Measurements from ENCODE around the gene SPATA7.
"Not testable (repeated sequence)": the region's sequence is repeated elsewhere in the genome, so short reads cannot be mapped to it uniquely, and the experiment has no call there.

The SPATA7 gene, protein sequence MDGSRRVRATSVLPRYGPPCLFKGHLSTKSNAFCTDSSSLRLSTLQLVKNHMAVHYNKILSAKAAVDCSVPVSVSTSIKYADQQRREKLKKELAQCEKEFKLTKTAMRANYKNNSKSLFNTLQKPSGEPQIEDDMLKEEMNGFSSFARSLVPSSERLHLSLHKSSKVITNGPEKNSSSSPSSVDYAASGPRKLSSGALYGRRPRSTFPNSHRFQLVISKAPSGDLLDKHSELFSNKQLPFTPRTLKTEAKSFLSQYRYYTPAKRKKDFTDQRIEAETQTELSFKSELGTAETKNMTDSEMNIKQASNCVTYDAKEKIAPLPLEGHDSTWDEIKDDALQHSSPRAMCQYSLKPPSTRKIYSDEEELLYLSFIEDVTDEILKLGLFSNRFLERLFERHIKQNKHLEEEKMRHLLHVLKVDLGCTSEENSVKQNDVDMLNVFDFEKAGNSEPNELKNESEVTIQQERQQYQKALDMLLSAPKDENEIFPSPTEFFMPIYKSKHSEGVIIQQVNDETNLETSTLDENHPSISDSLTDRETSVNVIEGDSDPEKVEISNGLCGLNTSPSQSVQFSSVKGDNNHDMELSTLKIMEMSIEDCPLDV

DNA sequence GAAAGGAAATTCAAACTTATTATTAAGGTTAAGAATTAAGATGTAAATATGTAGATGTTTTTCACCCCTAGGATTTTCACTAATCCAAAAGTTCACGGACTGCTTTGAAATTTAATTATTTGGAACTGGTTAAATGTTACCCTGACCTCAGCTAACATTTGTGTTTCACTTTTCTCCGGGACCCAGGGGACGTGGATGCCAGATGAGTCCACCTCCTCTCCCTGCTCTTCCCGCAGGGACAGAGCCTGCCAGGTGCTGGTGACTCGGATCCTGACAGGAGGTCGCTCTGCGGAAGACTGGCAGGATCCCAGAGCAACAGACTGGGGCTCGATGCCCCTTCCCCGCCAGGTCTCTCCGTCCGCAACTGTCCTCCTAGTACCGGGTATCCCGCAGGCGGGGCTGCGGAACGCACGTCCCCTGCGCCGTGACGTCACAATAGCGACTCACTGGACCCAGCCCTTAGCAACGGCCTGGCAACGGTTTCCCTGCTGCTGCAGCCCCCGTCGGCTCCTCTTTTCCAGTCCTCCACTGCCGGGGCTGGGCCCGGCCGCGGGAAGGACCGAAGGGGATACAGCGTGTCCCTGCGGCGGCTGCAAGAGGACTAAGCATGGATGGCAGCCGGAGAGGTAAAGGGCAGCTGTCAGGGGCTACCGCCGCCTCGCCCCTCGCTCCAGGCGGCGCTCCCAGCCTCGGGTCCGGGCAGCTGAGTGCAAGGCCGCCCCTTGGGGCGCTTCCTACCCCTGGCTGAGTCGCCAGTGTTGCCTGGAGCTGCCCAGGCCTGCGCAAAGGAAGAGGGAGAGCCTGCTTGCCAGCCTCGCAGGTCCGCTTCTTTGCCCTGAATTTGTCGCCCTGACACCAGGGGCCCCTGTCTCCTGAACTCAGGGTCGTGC, at the start of gene SPATA7:
Gene SPATA7, plus strand, starts transcription at position 446 of the 890 bp plus-strand sequence. Its CDS starts 162 bp downstream, at position 608.
- DNase-seq, result peak; percentile 87

DNA sequence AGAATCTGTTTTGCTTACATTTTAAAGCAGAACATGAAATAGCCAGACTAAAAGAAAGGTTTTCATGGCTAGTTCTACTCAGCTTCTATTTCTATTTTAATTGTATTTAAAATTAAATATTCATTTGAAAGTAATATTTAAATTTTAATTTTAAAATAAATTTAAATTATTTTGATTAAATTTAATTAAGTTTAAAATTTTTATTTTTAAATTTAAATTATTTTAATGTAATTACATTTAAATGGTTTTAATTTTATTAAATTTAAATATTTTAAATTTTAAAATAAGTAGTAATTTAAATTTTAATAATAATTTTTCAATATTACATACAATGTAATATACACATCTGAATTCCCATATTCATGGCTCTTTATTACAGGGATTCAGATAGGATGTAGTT, 45.1 kb upstream of the SPATA7 start:
- no peak for DNase-seq

DNA sequence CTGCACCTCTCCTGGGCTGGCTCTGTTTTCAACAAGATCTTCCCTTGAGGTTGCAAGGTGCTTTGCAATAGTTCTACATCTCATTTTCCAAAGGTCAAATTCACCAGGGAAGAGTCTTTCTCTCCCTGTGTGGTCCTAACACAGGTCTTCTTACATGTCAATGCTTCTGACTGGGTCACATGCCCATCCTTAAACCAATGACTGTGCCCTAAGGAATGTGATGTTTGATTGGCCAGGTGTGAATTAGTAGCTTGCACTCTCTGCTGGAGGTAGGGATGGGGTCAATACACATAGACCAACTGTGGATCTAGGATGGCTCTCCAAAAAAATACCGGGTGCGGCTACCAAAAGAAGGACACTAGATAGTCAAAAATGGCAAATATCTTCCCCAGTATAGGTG, 42.5 kb upstream of the SPATA7 start:
- DNase-seq, result no peak

DNA sequence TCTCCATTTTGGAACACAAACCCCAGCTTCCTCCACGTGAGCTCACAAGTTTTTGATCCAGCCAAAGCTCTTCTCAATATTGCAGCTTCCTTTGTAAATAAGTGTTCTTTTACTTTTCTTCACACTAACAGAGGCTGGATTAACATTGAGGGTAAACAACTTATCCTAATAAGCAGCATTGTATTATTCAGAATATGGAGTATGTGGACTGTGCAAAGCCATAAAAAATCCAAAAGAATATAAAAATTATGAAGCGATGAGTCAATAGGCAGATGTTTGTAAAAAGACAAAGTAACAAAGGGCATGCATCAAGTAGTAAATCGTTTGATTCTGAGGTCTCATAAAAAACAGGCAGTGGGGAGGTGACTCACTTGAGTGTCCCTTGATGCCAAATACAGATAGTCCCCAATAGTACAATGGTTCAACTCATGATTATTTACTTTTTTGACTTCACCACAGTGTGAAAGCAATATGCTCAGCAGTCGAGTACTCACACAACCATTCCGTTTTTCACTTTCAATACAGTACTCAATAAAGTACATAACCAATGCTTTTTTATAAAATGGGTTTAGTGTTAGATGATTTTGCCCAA, 39.3 kb upstream of the SPATA7 start:
- no peak for DNase-seq

DNA sequence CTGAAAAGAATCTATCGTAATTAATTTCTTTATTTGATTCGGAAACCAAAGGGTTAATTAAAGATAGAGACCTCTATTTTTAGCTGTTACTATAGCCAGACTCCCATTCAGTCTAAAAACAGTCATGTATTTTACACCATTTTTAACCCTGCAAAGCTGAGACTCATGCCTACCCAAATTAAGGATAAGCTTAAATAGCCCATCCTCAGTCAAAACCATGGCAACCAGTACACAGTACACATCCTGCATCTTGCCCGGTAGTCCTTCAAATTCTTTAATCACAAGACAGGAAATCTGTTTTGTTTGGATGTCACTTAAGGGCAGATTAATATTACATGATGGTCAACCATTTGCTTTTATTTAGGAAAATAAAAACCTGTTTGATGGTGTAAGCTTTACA, 36.9 kb upstream of the SPATA7 start:
- DNase-seq, result no peak

DNA sequence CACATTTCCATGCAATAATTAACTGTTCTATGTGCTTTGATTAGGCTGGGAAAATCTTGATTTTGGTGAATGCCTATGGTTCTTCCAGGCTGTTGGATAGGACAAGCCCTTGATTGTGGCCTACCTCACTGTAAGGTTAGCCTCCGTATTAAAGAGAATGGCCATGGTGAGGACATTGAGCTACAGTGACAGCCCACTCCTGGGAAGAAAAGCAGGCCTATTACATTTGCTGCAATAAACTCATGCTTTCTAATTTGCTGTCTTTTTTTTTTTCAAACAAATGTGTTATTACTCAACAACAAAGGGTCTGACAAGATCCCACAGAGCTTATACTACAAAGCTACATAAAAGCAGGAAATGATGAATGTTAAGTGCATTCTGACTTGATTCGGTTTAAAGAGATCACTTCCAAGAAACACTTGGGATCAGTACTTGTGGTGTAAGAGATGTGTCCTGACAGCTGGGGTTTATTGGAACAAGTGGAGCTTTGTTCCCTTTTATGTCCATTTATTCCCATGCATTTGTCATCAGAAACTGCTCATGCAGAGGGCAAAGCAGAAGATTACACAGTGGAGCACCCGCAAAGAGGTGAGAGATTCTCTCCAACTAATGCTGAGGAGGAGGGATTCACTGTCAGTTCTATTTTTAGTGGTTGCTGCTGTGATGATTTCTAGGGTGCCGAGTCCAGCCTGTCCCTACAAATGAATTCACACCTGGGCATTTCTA, 33.3 kb upstream of the SPATA7 start:
- no peak for DNase-seq

DNA sequence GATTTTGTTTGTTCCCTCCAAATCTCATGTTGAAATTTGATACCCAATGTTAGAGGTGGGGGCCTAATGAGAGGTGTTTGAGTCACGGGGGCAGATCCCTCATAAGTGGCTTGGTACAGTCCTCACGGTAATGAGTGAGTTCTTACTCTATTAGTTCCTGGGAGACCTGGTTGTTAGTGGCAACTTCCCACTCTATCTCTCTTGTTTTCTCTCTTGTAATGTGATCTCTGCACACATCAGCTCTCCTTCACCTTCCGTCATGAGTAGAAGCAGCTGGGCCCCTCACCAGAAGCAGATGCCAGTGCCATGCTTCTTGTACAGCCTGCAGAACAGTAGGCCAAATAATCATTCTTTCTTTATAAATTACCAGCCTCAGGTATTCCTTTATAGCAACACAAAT, 32.8 kb upstream of the SPATA7 start:
- no peak for DNase-seq

DNA sequence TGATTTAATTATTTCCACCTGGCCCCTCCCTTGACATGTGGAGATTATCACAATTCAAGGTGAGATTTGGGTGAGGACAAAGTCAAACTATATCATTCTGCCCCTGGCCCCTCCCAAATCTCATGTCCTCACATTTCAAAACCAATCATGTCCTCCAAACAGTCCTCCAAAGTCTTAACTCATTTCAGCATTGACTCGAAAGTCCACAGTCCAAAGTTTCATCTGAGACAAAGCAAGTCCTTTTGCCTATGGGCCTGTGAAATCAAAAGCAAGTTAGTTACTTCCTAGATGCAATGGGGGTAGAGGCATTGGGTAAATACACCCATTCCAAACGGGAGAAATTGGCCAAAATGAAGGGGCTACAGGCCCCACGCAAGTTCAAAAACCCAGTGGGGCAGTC, 31.1 kb upstream of the SPATA7 start:
- no peak for DNase-seq

DNA sequence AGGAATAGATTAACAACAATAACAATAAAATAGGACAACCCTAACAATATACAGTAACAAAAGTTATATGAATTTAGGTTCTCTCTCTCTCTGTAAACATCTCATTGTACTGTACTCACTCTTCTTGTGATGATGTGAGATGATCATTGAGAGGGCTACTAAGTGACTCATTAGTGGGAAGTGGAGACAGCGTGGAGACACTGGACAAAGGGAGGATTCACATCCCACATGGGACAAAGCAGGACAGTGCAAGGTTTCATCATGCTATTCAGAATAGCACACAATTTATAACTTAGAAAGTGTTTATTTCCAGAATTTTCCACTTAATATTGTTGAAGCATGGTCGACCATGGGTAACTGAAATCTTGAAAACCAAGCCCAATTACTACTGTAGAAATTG, 26.0 kb upstream of the SPATA7 start:
- no peak for DNase-seq

DNA sequence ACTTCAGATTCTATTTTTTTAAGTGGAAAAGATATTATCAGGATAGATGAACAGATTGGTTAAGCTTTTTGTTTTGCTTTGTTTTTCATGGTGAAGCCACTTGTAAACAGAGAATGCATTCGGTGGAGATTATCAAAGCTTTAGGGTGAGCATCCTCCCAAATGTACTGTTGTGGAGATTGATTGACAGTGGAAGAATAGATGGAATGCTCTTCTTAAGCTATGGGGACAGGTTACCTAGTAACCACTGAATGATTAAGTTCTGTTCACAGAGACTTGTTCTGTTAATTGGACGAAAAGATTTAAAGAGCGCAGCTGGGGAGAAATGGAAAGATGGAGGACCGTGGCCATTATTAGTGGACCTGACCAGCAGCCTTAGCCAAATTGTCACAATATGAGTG, 21.8 kb upstream of the SPATA7 start:
- no peak for DNase-seq

DNA sequence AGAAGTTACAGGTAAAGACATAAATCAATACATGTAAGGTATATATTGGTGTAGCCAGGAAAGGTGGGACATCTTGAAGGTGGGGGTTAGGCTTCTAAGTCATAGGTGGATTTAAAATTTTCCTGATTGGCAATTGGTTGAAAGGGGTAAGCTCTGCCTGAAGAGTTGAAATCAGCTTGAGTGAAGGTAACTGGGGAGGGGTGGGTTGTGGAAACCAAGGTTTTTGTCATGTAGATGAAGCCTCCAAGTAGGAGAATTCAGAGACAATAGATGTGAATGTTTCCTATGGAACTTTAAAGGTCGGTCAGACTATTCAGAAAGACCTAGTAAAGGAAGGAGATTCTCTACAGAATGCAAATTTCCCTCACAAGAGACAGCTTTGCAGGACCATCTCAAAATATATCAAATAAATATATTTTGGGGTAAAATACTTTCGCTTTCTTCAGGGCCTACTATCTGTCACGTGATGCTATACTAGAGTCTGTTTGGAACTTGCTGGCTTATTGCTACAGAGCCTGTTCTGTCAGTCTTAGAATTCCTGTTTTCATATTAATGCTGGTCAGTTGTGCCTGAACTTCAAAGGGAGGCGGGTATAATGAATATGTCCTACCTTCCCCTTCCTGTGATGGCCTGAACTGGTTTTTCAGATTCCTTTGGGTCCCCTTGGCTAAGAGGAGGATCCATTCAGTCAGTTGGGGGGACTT, 20.6 kb upstream of the SPATA7 start:
- DNase-seq, result no peak

DNA sequence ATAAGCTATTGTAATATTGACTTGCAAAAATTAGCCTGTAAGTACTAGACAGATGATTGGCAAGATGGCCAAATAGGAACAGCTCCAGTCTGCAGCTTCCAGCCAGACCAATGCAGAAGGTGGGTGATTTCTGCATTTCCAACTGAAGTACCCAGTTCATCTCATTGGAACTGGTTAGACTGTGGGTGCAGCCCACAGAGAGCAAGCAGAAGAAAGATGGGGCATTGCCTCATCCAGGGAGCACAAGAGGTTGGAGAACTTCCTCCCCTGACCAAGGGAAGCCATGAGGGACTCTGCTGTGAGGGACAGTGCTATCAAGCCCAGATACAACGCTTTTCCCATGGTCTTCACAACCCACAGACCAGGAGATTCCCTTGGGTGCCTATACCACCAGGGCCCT, 16.0 kb upstream of the SPATA7 start:
- no peak for DNase-seq

DNA sequence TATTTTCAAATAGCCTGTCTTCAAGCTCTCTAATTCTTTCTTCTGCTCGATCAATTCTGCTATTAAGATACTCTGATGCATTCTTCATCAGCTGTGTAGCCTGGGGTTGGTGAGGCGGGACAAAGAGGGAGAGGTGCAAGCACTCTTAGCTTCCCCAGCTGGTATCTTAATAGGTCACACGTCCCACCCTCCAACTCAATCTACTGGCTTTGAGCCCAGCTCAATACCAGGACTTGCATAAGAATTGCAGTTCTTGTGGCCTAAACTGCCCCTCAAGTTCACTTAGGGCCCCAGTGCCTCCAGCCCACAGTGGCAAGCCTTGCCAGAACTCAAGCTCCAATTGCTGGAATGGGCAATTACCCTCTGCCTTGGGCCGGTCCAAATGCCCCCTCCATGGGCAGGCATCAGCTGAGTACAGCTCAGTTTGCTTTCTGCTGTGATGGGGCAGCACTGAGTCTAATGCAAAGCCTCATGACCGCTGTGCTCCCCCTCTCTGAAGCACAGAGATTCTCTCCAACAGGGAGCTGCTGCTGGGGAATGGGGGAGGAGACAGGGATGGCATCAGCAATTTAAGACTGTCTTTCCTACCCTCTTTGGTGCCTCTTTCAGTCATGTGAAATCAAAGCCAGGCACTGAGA, 5.6 kb upstream of the SPATA7 start:
- DNase-seq, result no peak

DNA sequence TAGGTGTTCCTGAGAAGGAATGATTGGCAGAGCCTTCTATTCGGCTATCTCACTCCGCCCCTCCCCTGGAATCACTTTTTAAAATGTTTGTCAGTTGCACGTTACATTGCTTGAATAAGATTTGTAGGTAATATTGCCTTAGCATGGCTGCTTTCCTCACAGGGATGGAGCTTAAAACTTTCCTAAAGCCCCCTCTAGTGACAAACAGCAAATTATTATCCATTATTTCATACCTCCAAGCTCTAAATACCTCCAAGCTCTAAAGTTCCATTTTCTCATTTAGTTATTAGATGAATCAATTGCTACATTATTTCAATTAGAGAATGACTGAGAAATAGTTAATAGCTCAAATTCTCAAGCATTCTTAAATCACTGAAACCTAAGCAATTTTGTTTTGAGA, 5.1 kb upstream of the SPATA7 start:
- DNase-seq, result no peak

DNA sequence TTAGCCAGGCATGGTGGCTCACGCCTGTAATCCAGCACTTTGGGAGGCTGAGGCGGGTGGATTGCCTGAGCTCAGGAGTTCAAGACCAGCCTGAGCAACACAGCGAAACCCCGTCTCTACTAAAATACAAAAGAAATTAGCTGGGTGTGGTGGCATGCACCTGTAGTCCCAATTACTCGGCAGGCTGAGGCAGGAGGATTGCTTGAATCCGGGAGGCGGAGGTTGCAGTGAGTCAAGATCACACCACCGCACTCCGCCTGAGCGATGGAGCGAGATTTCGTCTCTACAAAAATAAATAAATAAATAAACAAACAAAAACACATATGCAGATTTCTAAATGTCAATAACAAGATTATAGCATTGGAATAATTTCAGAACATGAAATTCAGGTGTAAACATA, 3.8 kb upstream of the SPATA7 start:
- DNase-seq, result not testable (repeated sequence)

DNA sequence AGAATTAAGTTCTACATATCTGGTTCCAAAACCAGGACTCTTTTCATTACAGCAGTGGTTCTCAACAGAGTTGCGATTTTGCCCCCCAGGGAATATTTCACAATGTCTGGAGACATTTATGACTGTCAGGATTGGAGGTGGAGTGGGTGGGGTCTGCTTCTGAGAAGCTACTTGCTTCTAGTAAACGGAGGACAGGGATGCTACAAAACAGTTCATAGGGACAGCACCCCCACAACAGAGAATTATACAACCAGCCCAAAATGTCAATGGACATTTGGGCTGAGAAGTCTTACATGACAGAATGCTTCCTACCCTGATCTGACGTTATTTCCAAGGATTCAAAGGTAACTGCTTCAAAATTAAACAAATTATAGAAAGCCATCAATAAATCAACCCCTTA, 739 bp upstream of the SPATA7 start:
- no peak for DNase-seq

DNA sequence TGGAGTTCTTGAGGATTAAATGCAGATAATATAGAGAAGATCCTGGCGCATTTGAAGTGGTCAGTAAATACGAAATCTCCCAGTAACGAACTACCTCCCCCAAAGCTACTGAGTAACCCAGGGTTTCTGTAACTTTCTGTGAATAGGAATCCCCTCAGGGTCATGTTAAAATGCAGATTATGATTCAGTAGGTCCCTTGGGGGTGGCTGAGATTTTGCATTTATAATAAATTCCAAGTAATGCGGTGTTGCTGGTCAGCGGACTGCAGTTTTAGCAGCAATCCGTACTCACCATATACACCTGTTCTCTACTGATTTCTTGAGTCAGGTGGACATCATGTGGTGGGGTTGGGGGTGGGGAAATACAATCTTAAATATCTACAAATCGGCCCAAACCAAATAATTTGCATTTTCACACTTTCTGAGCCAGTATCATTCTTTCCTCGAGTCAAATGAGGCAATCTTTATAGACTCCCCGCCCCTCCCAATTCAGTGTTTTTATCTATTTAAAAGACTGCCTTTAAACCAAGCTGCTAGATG, 868 bp downstream of the SPATA7 start:
- DNase-seq, result no peak

DNA sequence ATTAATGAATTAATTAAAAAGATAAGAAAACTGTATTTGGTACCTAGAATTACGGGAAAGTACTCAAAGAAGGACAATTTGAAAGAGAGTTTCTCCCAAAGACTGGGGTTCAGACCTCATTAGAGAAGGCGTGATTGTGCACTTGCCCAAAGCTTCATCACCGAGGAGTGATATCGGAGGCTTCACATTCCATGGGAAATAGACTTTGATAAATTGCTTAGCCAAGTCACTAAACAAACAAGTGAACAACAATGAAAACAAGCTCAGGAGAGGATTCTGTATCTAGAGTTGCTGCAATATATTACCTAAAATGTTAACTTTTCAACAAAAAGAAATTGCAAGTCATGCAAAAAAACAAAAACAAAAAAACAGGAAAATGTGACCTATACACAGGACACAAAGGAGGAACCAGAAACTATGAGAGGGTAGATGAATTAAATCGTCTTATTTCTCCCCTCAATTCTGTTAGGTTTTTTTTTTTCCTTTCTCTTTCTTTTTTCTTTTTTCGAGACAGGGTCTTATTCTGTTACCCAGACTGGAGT, 3.4 kb downstream of the SPATA7 start:
- DNase-seq, result no peak

DNA sequence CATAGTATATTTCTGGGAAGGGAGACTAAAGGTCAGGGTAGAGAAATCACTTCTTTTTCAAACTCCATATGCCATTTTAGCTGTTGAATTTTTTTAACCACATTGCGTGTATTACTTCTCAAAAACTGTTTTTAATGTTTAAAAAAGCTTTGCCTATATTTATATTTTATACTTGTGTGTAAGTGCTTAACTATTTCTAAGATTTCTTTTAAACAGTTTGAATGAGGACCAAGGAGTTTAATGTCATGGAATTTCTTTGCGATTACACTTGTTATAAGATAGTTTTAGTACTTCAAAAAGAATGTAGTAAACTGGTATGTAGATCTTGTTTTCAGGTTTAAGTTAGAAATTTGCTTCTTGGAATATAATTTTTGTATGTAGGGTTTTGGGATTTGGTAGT, 7.2 kb downstream of the SPATA7 start:
- no peak for DNase-seq

DNA sequence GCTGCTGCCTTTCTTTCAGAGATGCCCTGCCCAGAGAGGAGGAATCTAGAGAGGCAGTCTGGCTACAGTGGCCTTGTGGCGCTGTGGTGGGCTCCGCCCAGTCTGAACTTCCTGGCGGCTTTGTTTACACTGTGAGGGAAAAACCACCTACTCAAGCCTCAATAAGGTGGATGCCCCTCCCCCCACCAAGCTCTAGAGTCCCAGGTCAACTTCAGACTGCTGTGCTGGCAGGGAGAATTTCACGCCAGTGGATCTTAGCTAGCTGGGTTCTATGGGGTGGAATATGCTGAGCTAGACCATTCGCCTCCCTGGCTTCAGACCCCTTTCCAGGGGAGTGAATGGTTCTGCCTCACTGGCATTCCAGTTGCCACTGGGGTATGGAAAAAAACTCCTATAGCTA, 25.6 kb downstream of the SPATA7 start:
- DNase-seq, result no peak

DNA sequence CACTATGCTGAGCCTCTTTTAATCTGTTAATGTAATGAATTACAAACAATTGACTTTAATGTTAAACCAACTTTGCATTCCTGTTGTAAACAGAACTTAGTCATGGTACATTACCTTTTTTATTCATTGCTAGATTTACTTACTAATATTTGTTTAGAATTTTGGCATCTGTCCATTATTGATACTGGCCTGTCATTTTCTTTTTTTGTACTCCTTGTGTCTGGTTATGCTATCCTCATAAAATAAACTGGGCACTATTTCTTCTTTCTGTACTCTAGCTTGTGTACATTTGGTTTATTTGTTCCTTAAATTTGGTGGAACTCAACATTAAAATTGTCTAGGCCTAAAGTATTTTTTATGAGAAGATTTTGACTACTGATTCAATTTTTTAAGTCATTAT, 32.1 kb downstream of the SPATA7 start:
- no peak for DNase-seq
